H9 (cell line): ENCODE results near the gene SART1. TPM values are rescaled to one million over a fixed set of nuclear protein-coding genes. Genes with fewer than 3 reads are reported as not detected.

Source experiments
- DNase-seq: peaks from one replicate; pipeline ENCODE4 v3.0.0-alpha.2; 2017
- H2AFZ ChIP-seq: one replicate; pipeline ENCODE4 v1.6.1; 2013; ENCODE audit warnings: mild to moderate bottlenecking, low read length, control low read depth, moderate library complexity
- H2AK5ac ChIP-seq: 2 replicates; pipeline ENCODE4 v1.6.1; 2013; ENCODE audit warnings: low read length, control low read depth, mixed read lengths; ENCODE audit not compliant: insufficient read length
- H2BK120ac ChIP-seq: one replicate; pipeline ENCODE4 v1.6.1; 2013; ENCODE audit warnings: low read depth, mild to moderate bottlenecking, low read length, control low read depth, inconsistent platforms; ENCODE audit not compliant: poor library complexity, severe bottlenecking
- H2BK12ac ChIP-seq: 2 replicates; pipeline ENCODE4 v1.6.1; 2013; ENCODE audit warnings: low read length, control low read depth, mixed read lengths, low read depth; ENCODE audit not compliant: insufficient read length
- H2BK15ac ChIP-seq: 2 replicates; pipeline ENCODE4 v1.6.1; 2013; ENCODE audit warnings: low read depth, low read length, control low read depth
- H2BK20ac ChIP-seq: one replicate; pipeline ENCODE4 v1.6.1; 2013; ENCODE audit warnings: low read depth, mild to moderate bottlenecking, low read length, control low read depth, inconsistent platforms; ENCODE audit not compliant: poor library complexity, severe bottlenecking
- H2BK5ac ChIP-seq: 2 replicates; pipeline ENCODE4 v1.6.1; 2013; ENCODE audit warnings: low read length, control low read depth, mixed read lengths; ENCODE audit not compliant: insufficient read length
- H3K14ac ChIP-seq: 2 replicates; pipeline ENCODE4 v1.6.1; 2013; ENCODE audit warnings: low read length, control low read depth; ENCODE audit not compliant: insufficient read depth
- H3K18ac ChIP-seq: 2 replicates; pipeline ENCODE4 v1.6.1; 2013; ENCODE audit warnings: low read depth, mild to moderate bottlenecking, mixed read lengths, low read length, control low read depth; ENCODE audit not compliant: insufficient read length
- H3K23ac ChIP-seq: 2 replicates; pipeline ENCODE4 v1.6.1; 2013; ENCODE audit warnings: low read length, control low read depth, mixed read lengths, low read depth; ENCODE audit not compliant: insufficient read length
- H3K23me2 ChIP-seq: 2 replicates; pipeline ENCODE4 v1.6.1; 2013; ENCODE audit warnings: low read depth, mild to moderate bottlenecking, mixed read lengths, low read length, control low read depth; ENCODE audit not compliant: insufficient read length, poor library complexity, severe bottlenecking
- H3K27ac ChIP-seq: 2 replicates; pipeline ENCODE4 v1.5.1; 2013; ENCODE audit warnings: low read length, control low read depth, mixed read lengths, low read depth; ENCODE audit not compliant: insufficient read length
- H3K27me3 ChIP-seq: 2 replicates; pipeline ENCODE4 v1.6.1; 2013; ENCODE audit warnings: low read length, control low read depth, inconsistent platforms; ENCODE audit not compliant: insufficient read depth
- H3K4ac ChIP-seq: 2 replicates; pipeline ENCODE4 v1.6.1; 2013; ENCODE audit warnings: low read depth, mild to moderate bottlenecking, control low read depth, inconsistent platforms, low read length, moderate library complexity
- H3K4me1 ChIP-seq: 2 replicates; pipeline ENCODE4 v1.6.1; 2013; ENCODE audit warnings: low read length, control low read depth, inconsistent platforms; ENCODE audit not compliant: insufficient read depth
- H3K4me2 ChIP-seq: 2 replicates; pipeline ENCODE4 v1.6.1; 2013; ENCODE audit warnings: low read length, control low read depth, mixed read lengths; ENCODE audit not compliant: insufficient read length, insufficient read depth
- H3K56ac ChIP-seq: 2 replicates; pipeline ENCODE4 v1.6.1; 2013; ENCODE audit warnings: low read depth, mild to moderate bottlenecking, mixed read lengths, low read length, control low read depth; ENCODE audit not compliant: insufficient read length
- H3K79me1 ChIP-seq: 2 replicates; pipeline ENCODE4 v1.6.1; 2013; ENCODE audit warnings: low read depth, mild to moderate bottlenecking, moderate library complexity, low read length, control low read depth, inconsistent platforms; ENCODE audit not compliant: insufficient read depth, poor library complexity, severe bottlenecking
- H3K79me2 ChIP-seq: 2 replicates; pipeline ENCODE4 v1.6.1; 2013; ENCODE audit warnings: low read length, control low read depth, inconsistent platforms; ENCODE audit not compliant: insufficient read depth
- H3K9ac ChIP-seq: 2 replicates; pipeline ENCODE4 v1.6.1; 2013; ENCODE audit warnings: low read length, control low read depth, mixed read lengths; ENCODE audit not compliant: insufficient read length; ENCODE audit errors: extremely low read depth
- H3K9me3 ChIP-seq: one replicate; pipeline ENCODE4 v1.6.1; 2013; ENCODE audit warnings: low read depth, low read length, inconsistent platforms; ENCODE audit not compliant: control insufficient read depth
- H3T11ph ChIP-seq: one replicate; pipeline ENCODE4 v1.6.1; 2013; ENCODE audit warnings: mild to moderate bottlenecking, low read length, control low read depth, inconsistent platforms
- H4K20me1 ChIP-seq: one replicate; pipeline ENCODE4 v1.6.1; 2013; ENCODE audit not compliant: control insufficient read depth, insufficient read length, insufficient read depth
- H4K5ac ChIP-seq: 2 replicates; pipeline ENCODE4 v1.6.1; 2013; ENCODE audit warnings: low read depth, mild to moderate bottlenecking, mixed read lengths, low read length, control low read depth; ENCODE audit not compliant: insufficient read length
- H4K8ac ChIP-seq: replicated peaks from 2 replicates; pipeline ENCODE4 v1.6.1; 2013; ENCODE audit warnings: low read length, control low read depth, mixed read lengths, low read depth; ENCODE audit not compliant: insufficient read length
- H4K91ac ChIP-seq: 2 replicates; pipeline ENCODE4 v1.6.1; 2013; ENCODE audit warnings: low read depth, mild to moderate bottlenecking, moderate library complexity, mixed read lengths, low read length, control low read depth; ENCODE audit not compliant: insufficient read length
- H3K27ac Mint-ChIP-seq, 3 experiments: 2 replicates in 2 of 3; 3 replicates in 1 of 3; pipeline ENCODE4 v1.8.0; 2020 to 2021; ENCODE audit warnings: mixed read lengths in 3 of 3, mild to moderate bottlenecking in 1 of 3, moderate library complexity in 1 of 3
- H3K27me3 Mint-ChIP-seq: 2 replicates; pipeline ENCODE4 v1.8.0; 2021; ENCODE audit warnings: low read depth, mild to moderate bottlenecking, moderate library complexity, mixed read lengths
- H3K36me3 Mint-ChIP-seq, 3 experiments: 2 replicates in 2 of 3; 3 replicates in 1 of 3; pipeline ENCODE4 v1.8.0; 2020 to 2021; ENCODE audit warnings: low read depth in 3 of 3, mixed read lengths in 3 of 3; ENCODE audit not compliant: insufficient read depth in 1 of 3
- H3K4me1 Mint-ChIP-seq, 2 experiments: 2 replicates each; pipeline ENCODE4 v1.8.0; 2020; ENCODE audit warnings: mixed read lengths in 2 of 2
- H3K4me3 Mint-ChIP-seq, 2 experiments: 2 replicates in 1 of 2; 3 replicates in 1 of 2; pipeline ENCODE4 v1.8.0; 2020 to 2021; ENCODE audit warnings: mild to moderate bottlenecking in 2 of 2, mixed read lengths in 2 of 2, moderate library complexity in 1 of 2
- H3K9me3 Mint-ChIP-seq, 2 experiments: 2 replicates in 1 of 2; 3 replicates in 1 of 2; pipeline ENCODE4 v1.8.0; 2020; ENCODE audit warnings: mild to moderate bottlenecking in 2 of 2, mixed read lengths in 2 of 2, moderate library complexity in 1 of 2
- WGBS: extraction: QIAGEN DNeasy Blood & Tissue Kit; methylation state at CpG from one replicate; pipeline ENCODE4 v1.1.7; 2013; ENCODE audit warnings: missing lambda C conversion rate, low lambda C conversion rate, mixed read lengths; ENCODE audit not compliant: insufficient read length; ENCODE audit errors: extremely low coverage; 5-methylcytosine and 5-hydroxymethylcytosine counted together
- total RNA-seq: library from RNA; stranded (reverse); gene quantifications from 2 replicates; pipeline ENCODE4 v1.2.1, GENCODE V29; 2021
- TF ChIP-seq, protein P1 (sequence below): fragments of 200-600 bp; sonication (generic); conservative IDR thresholded peaks from 3 replicates; pipeline ENCODE4 v1.8.0; 2021; ENCODE audit warnings: antibody characterized with exemption, mild to moderate bottlenecking

The SART1 gene
- total RNA-seq, 1 experiment from 2014 or later = 52.0 TPM

DNA sequence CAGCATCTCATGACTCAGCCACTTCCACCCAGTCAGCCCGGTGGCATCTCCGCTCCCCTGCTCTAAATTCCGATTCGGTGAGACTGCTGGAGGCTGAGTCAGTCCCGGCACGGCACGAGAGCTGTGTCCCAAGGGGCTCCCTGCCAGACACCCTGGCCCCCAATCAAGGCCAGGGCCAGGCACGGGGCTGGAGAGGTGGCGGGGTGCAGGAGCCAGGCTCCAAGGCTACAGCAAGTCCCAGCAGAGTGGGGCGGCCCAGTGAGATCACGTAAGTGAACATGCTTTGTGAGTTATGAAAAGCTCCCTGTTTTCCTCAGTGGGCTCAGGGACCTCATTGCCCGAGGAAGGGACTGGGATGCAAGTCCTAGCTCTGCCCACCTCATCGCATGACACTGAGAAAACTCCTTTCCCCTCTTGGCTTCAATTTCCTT is 45.7 kb upstream of the SART1 start:
- no peaks in the 10 kb centered on the region; a peak in 1 of 5 replicates for H3K9me3 Mint-ChIP-seq
- DNase-seq = peak; percentile 71
- H3K4me1 Mint-ChIP-seq = peaks cover 24 to 34% of the 10 kb centered on the region in 2 experiments
- no peaks in the 10 kb centered on the region for H3K9me3 ChIP-seq
- no peaks in the 10 kb centered on the region; the same call in 1 of the 2 replicates for H3K4me1 ChIP-seq
- H2BK20ac ChIP-seq = no peak overlapping the region
- no peaks in the 10 kb centered on the region for H3K27me3 ChIP-seq
- H3K56ac ChIP-seq = no peak overlapping the region
- no peak overlapping the region for H4K91ac ChIP-seq
- no peak overlapping the region for H4K8ac ChIP-seq
- no CpG with 5 or more reads among the region's 13 CpGs for WGBS
- peaks cover 11% of the 10 kb centered on the region for H3K23me2 ChIP-seq
- H3K79me1 ChIP-seq = no peaks in the 10 kb centered on the region
- no peak overlapping the region for H2BK120ac ChIP-seq
- H3T11ph ChIP-seq = no peak overlapping the region
- no peak overlapping the region for H3K18ac ChIP-seq
- no peaks in the 10 kb centered on the region for H4K20me1 ChIP-seq
- no peak overlapping the region for H3K4ac ChIP-seq
- no peak overlapping the region for H2BK12ac ChIP-seq
- no peak overlapping the region for H2BK5ac ChIP-seq
- H3K79me2 ChIP-seq = no peaks in the 10 kb centered on the region
- H2AFZ ChIP-seq = no peak overlapping the region
- H3K27ac Mint-ChIP-seq = no peak overlapping the region
- peaks cover 11% of the 10 kb centered on the region for H3K27me3 Mint-ChIP-seq
- H3K14ac ChIP-seq = no peak overlapping the region
- H4K5ac ChIP-seq = no peak overlapping the region
- H3K4me2 ChIP-seq = no peak overlapping the region
- H2AK5ac ChIP-seq = no peak overlapping the region
- H3K36me3 Mint-ChIP-seq = peaks cover 0 to 7% (median 5%) of the 10 kb centered on the region in 3 experiments; a peak in 5 of 7 replicates
- H3K4me3 Mint-ChIP-seq = no peak overlapping the region
- no peak overlapping the region for H3K9ac ChIP-seq
- H3K27ac ChIP-seq = no peak overlapping the region
- TF ChIP-seq, protein P1, sequence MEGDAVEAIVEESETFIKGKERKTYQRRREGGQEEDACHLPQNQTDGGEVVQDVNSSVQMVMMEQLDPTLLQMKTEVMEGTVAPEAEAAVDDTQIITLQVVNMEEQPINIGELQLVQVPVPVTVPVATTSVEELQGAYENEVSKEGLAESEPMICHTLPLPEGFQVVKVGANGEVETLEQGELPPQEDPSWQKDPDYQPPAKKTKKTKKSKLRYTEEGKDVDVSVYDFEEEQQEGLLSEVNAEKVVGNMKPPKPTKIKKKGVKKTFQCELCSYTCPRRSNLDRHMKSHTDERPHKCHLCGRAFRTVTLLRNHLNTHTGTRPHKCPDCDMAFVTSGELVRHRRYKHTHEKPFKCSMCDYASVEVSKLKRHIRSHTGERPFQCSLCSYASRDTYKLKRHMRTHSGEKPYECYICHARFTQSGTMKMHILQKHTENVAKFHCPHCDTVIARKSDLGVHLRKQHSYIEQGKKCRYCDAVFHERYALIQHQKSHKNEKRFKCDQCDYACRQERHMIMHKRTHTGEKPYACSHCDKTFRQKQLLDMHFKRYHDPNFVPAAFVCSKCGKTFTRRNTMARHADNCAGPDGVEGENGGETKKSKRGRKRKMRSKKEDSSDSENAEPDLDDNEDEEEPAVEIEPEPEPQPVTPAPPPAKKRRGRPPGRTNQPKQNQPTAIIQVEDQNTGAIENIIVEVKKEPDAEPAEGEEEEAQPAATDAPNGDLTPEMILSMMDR = no peak
- no peak overlapping the region for H2BK15ac ChIP-seq
- H3K23ac ChIP-seq = no peak overlapping the region
